BJ (cell line): ENCODE data around the gene SDHAF1. TPM values are rescaled to one million over a fixed set of nuclear protein-coding genes. Genes with fewer than 3 reads are reported as not detected.

Experiments used
- CTCF ChIA-PET: fragments of 350-600 bp; formaldehyde crosslinking; extraction: SDS; loops from one replicate; lab custom pipeline; 2021; ENCODE audit warnings: antibody characterized with exemption, inconsistent platforms; lab: Yijun Ruan, JAX
- POLR2A ChIA-PET: fragments of 300-600 bp; sonication (Branson Sonifier 250); formaldehyde crosslinking; extraction: SDS; loops from one replicate; lab custom pipeline; 2021; ENCODE audit warnings: antibody characterized with exemption; lab: Charles Lee
- DNase-seq: peaks from one replicate; pipeline ENCODE4 v3.0.0-alpha.2; 2011; ENCODE audit warnings: low read depth
- H3K27me3 ChIP-seq: 2 replicates; pipeline ENCODE4 v1.6.0; 2011; ENCODE audit warnings: low read length; ENCODE audit not compliant: control insufficient read depth, insufficient read depth
- H3K36me3 ChIP-seq: 2 replicates; pipeline ENCODE4 v1.5.1; 2011; ENCODE audit warnings: low read length; ENCODE audit not compliant: control insufficient read depth, insufficient read depth
- H3K4me3 ChIP-seq: 2 replicates; pipeline ENCODE4 v1.5.1; 2011; ENCODE audit warnings: low read depth, mild to moderate bottlenecking, control low read depth, low read length
- polyA plus RNA-seq: library from polyadenylated mRNA; depleted of rRNA; stranded (reverse); fragments of >200 nt; gene quantifications from 2 replicates; pipeline ENCODE4 v1.2.3, GENCODE V29; 2011
- TF ChIP-seq, protein P1 (sequence below): IDR thresholded peaks from 2 replicates; pipeline ENCODE4 v1.5.1; 2011; ENCODE audit warnings: low read depth, mild to moderate bottlenecking, control low read depth, inconsistent platforms, low read length, moderate library complexity; ENCODE audit not compliant: insufficient read depth

Gene SDHAF1
- polyA plus RNA-seq, 1 experiment = 14.5 TPM

DNA sequence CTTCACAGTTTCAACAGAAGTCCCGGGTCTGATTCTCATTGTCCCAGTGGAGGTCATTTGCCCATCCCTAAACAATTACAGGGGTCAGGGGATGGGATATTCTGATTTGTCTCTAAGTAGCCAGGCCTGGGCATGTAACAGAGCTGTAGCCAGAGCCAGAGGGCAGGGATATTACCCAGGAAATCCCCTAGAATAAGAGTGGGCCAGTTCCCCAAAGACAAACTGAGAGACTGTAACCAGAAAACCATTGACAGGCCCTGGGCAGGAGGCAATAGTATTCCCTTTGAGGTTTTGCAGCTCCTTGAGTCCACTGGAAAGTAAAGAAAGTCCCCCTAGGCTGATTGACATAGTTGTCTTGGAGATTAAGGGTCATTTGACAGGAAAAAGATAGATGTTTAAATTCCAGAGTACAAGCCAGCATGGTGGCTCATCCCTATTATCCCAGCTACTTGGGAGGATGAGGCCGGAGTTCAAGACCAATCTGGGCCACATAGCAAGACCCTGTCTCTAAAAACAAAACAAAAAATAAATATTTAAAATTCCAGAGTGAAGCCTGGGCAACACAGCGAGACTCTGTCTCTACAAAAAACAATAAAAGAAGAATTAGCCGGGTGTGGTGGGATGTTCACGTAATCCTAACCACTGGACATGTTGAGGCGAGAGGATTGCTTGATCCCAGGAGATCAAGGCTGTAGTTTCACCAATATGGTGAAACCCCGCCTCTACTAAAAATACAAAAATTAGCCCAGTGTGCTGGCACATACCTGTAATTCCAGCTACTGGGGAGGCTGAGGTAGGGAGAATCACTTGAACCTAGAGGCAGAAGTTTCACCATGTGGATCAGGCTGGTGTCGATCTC is 1.9 kb upstream of the SDHAF1 start:
- CTCF ChIA-PET = interaction anchor here (0.9 kb wide), 1 partner anchor 35 kb away, joined by 3 read pairs; no protein-coding TSS in a partner anchor

DNA sequence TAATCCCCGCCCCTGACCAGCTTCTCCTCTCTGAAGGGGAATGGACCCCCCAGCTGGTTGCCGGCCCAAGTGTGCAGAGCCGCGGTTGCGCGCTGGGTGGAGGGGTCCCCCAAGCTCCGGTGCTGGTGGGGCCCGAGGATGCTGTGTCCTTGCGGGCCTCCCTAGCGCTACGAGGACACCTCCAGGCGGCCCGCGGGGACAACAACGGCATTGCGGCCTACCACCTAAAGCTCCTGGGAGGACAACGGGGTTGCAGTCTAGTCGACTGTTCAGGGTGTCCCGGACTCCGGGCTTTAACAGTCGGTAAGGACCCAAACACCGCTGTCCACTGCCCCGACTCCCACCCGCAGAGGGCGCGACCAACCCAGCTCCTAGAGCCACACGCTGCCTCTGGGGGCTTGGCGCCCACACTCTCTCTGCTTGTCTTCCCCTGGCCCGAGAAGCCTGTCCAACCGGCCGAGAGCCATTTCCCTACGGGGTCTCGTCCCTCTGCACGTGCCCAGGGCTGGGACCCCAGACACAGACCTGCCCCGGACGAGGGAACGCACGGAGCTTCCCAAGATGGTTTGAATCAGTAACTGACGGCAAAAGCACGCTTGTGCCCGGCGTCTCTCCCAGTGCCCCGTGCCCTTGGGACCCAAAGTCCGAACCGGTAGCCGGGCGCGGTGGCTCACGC is 927 bp upstream of the SDHAF1 start:
- DNase-seq = no peak
- CTCF ChIA-PET = interaction anchor here (0.9 kb wide), 1 partner anchor 36 kb away, joined by 3 read pairs; no protein-coding TSS in a partner anchor
- Histone ChIP-seq H3K36me3 (no peaks in the 10 kb centered on the region; the same call in 1 of the 2 replicates), H3K27me3 (peaks cover 3% of the 10 kb centered on the region; the same call in 1 of the 2 replicates), H3K4me3 (peak overlapping the region; percentile 72; the same call in 1 of the 2 replicates)
- TF ChIP-seq, protein P1, sequence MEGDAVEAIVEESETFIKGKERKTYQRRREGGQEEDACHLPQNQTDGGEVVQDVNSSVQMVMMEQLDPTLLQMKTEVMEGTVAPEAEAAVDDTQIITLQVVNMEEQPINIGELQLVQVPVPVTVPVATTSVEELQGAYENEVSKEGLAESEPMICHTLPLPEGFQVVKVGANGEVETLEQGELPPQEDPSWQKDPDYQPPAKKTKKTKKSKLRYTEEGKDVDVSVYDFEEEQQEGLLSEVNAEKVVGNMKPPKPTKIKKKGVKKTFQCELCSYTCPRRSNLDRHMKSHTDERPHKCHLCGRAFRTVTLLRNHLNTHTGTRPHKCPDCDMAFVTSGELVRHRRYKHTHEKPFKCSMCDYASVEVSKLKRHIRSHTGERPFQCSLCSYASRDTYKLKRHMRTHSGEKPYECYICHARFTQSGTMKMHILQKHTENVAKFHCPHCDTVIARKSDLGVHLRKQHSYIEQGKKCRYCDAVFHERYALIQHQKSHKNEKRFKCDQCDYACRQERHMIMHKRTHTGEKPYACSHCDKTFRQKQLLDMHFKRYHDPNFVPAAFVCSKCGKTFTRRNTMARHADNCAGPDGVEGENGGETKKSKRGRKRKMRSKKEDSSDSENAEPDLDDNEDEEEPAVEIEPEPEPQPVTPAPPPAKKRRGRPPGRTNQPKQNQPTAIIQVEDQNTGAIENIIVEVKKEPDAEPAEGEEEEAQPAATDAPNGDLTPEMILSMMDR = no peak
- POLR2A ChIA-PET = no interaction called here

More for the DNA sequence above, 1.9 kb upstream of the SDHAF1 start:
- POLR2A ChIA-PET = no interaction called here
- peaks cover 5% of the 10 kb centered on the region; the same call in 1 of the 2 replicates for H3K27me3 ChIP-seq
- no peak overlapping the region for H3K4me3 ChIP-seq
- DNase-seq = no peak
- TF ChIP-seq, protein P1 = no peak
- no peaks in the 10 kb centered on the region; the same call in 1 of the 2 replicates for H3K36me3 ChIP-seq

DNA sequence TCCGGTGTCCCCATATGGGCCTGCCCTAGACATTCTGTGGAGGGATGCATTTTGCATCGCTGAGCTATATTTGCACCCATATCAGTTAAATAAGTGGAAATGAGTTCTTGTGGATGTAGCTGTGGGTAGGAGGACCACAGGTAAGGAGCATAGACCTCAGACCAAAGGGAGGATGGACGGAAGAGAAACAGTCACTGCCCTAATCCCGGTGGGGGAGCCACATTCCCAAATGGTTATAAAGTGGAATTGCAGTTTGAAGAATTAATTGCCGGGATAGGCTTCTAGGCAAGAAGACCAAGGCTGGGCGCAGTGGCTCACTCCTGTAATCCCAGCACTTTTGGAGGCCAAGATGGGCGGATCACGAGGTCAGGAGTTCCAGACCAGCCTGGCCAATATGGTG is 1.8 kb downstream of the SDHAF1 start:
- Histone ChIP-seq H3K36me3 (peaks cover 2% of the 10 kb centered on the region), H3K27me3 (no peaks in the 10 kb centered on the region), H3K4me3 (no peak overlapping the region)
- TF ChIP-seq, protein P1 = no peak
- no peak for DNase-seq
- ChIA-PET POLR2A (no interaction called here), CTCF (no interaction called here)

DNA sequence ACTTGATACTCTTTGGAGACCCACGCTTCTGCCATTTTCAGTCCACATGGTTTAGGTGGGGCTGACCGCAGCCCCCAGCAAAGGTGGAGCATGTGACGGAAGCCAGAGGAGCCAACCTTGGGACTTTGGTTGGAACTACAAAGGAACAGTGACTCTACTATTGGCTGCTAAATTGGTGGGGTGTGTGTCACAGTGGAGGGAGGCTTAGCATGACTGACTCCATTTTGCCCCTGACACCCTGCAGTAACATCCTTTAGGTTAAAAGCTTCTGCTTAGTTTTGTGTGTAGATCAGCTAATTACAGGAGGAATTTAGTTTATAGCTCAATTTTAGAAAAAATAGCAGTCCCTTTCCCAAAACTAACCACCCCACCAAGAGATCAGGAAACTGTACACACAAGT is 6.6 kb downstream of the SDHAF1 start:
- ChIA-PET CTCF (interaction anchor here (1.3 kb wide), 1 partner anchor 11 kb away, joined by 3 read pairs; no protein-coding TSS in a partner anchor), POLR2A (no interaction called here)
- Histone ChIP-seq H3K36me3 (peaks cover 2% of the 10 kb centered on the region), H3K4me3 (no peak overlapping the region), H3K27me3 (no peaks in the 10 kb centered on the region)
- TF ChIP-seq, protein P1 = no peak
- no peak for DNase-seq

DNA sequence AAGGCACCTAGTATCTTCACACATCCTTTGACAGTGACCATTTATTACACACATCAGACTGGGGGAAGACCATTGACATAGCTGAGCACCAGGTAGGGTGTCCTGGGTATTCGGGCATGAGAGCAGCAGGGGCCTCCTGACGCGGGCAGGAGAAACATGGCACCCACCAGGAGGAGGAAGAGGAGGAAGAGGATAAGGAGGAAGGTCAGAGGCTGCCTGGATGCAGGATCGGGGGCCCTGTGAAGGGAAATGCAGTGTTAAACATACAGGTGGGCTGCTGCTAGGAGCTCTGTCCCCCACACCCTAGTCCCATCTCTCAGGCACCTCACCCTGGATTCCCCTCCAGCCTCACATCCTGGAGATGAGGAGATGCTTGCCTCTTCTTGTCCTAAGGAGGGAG is 8.3 kb downstream of the SDHAF1 start:
- ChIA-PET POLR2A (interaction anchor here (0.6 kb wide), 1 partner anchor 150 kb away, joined by 14 read pairs; no protein-coding TSS in a partner anchor), CTCF (interaction anchor here (0.7 to 1.0 kb wide), 2 partner anchors 50 to 68 kb away, joined by 3 read pairs; no protein-coding TSS in a partner anchor)
- H3K4me3 ChIP-seq = no peak overlapping the region
- H3K36me3 ChIP-seq = peaks cover 2% of the 10 kb centered on the region; the same call in 1 of the 2 replicates
- no peaks in the 10 kb centered on the region for H3K27me3 ChIP-seq
- TF ChIP-seq, protein P1 = no peak
- DNase-seq = no peak
